Left renal pelvis (tissue), 4 donors: Measurements from ENCODE around the gene C10orf105. TPM values are rescaled to one million over a fixed set of nuclear protein-coding genes. Genes with fewer than 3 reads are reported as not detected.

Source experiments
- DNase-seq, 4 donors: peaks; one replicate each; pipeline ENCODE4 v3.0.0-alpha.2; 2013; ENCODE audit warnings: low read depth in 4 of 4, low spot score in 3 of 4
- polyA plus RNA-seq, 4 donors: library from polyadenylated mRNA; unstranded; fragments of 120-200 nt; gene quantifications; one replicate each; pipeline ENCODE4 v1.2.1, GENCODE V29; 2013; ENCODE audit not compliant: insufficient read length in 4 of 4

C10orf105 gene
- polyA plus RNA-seq, 4 donors = 0.17 to 0.61 (median 0.23) TPM

GRCh38 chr10:71719042-71719441, 536 bp downstream of the C10orf105 start:
- DNase-seq = no peak

- DNase-seq = no peak
Observed at GRCh38 chr10:71718165-71718698, 1.3 kb downstream of the C10orf105 start.

GRCh38 chr10:71717551-71717951, 2.0 kb downstream of the C10orf105 start:
- DNase-seq = peak in 1 of 4 donors; percentile 12

- no peak for DNase-seq
Observed at GRCh38 chr10:71717056-71717455, 2.5 kb downstream of the C10orf105 start.

GRCh38 chr10:71716426-71716825, 3.2 kb downstream of the C10orf105 start:
- no peak for DNase-seq

- DNase-seq = no peak
Observed at GRCh38 chr10:71715860-71716259, 3.7 kb downstream of the C10orf105 start.

GRCh38 chr10:71715026-71715425, 4.6 kb downstream of the C10orf105 start:
- DNase-seq = no peak

- DNase-seq = no peak
Observed at GRCh38 chr10:71714592-71714991, 5.0 kb downstream of the C10orf105 start.

GRCh38 chr10:71714031-71714410, 5.6 kb downstream of the C10orf105 start:
- no peak for DNase-seq

GRCh38 chr10:71713135-71714030, 6.2 kb downstream of the C10orf105 start:
- DNase-seq = no peak

GRCh38 chr10:71712572-71713134, 6.9 kb downstream of the C10orf105 start:
- no peak for DNase-seq

- no peak for DNase-seq
Observed at GRCh38 chr10:71712170-71712569, 7.4 kb downstream of the C10orf105 start.

- DNase-seq = no peak
Observed at GRCh38 chr10:71711052-71711623, 8.4 kb downstream of the C10orf105 start.

- no peak for DNase-seq
Observed at GRCh38 chr10:71710519-71710918, 9.1 kb downstream of the C10orf105 start.

- no peak for DNase-seq
Observed at GRCh38 chr10:71708897-71709882, 10.4 kb downstream of the C10orf105 start.

- no peak for DNase-seq
Observed at GRCh38 chr10:71708301-71708703, 11.3 kb downstream of the C10orf105 start.

- no peak for DNase-seq
Observed at GRCh38 chr10:71707240-71707789, 12.3 kb downstream of the C10orf105 start.

GRCh38 chr10:71706216-71707121, 13.1 kb downstream of the C10orf105 start:
- no peak for DNase-seq

- no peak for DNase-seq
Observed at GRCh38 chr10:71705582-71705981, 14.0 kb downstream of the C10orf105 start.
